ENCODE data around the gene TNPO1. TPM values are rescaled to one million over a fixed set of nuclear protein-coding genes. Genes with fewer than 3 reads are reported as not detected.

Gene TNPO1
- total RNA-seq: 172 and 176 TPM in 2 replicates
- long read RNA-seq, full-length matches to known transcripts: 418 of 649 reads
- long read RNA-seq, partial matches to known transcripts: 73 of 649 reads
- long read RNA-seq, other reads (novel, unspliced or antisense): 158 of 649 reads

- Mint-ChIP-seq H3K36me3 (ENCODE audit: low read depth) (peaks cover 3% of the 10 kb centered on the region), H3K4me3 (peak within 1 kb of the TSS; percentile 98), H3K4me1 (peaks cover 29% of the 10 kb centered on the region), H3K27me3 (ENCODE audit: low read depth) (no peaks in the 10 kb centered on the region), H3K9me3 (no peaks in the 10 kb centered on the region), H3K27ac (ENCODE audit: unreplicated experiment) (peak within 1 kb of the TSS; percentile 100)
- TF ChIP-seq CTCF (conservative IDR thresholded peaks at IDR 0.05): no peak
- peak; percentile 86 for DNase-seq (ENCODE audit: low read depth, low spot score)
Observed at GRCh38 chr5:72816284-72817075, at the start of gene TNPO1. Gene TNPO1, plus strand, starts transcription at chr5:72816661. Its CDS starts 77 bp downstream, at chr5:72816738.

GRCh38 chr5:72767289-72768010 is 49.0 kb upstream of the TNPO1 start:
- Mint-ChIP-seq H3K27ac (ENCODE audit: unreplicated experiment) (no peak overlapping the region), H3K4me1 (no peaks in the 10 kb centered on the region), H3K9me3 (peaks cover 2% of the 10 kb centered on the region), H3K36me3 (ENCODE audit: low read depth) (no peaks in the 10 kb centered on the region), H3K27me3 (ENCODE audit: low read depth) (no peaks in the 10 kb centered on the region), H3K4me3 (no peak overlapping the region)
- TF ChIP-seq CTCF (conservative IDR thresholded peaks at IDR 0.05): no peak
- no peak for DNase-seq (ENCODE audit: low read depth, low spot score)

- no peak overlapping the region for H3K27ac Mint-ChIP-seq (ENCODE audit: unreplicated experiment)
- no peaks in the 10 kb centered on the region for H3K27me3 Mint-ChIP-seq (ENCODE audit: low read depth)
- H3K4me3 Mint-ChIP-seq: no peak overlapping the region
- no peaks in the 10 kb centered on the region for H3K4me1 Mint-ChIP-seq
- no peaks in the 10 kb centered on the region for H3K9me3 Mint-ChIP-seq
- TF ChIP-seq CTCF (conservative IDR thresholded peaks at IDR 0.05): no peak
- DNase-seq (ENCODE audit: low read depth, low spot score): no peak
- no peaks in the 10 kb centered on the region for H3K36me3 Mint-ChIP-seq (ENCODE audit: low read depth)
Observed at GRCh38 chr5:72770266-72770665, 46.2 kb upstream of the TNPO1 start.

GRCh38 chr5:72776684-72777083 is 39.8 kb upstream of the TNPO1 start:
- peak overlapping the region; percentile 52 for H3K27ac Mint-ChIP-seq (ENCODE audit: unreplicated experiment)
- H3K4me3 Mint-ChIP-seq: no peak overlapping the region
- H3K36me3 Mint-ChIP-seq (ENCODE audit: low read depth): peaks cover 13% of the 10 kb centered on the region
- H3K4me1 Mint-ChIP-seq: no peaks in the 10 kb centered on the region
- TF ChIP-seq CTCF (conservative IDR thresholded peaks at IDR 0.05): no peak
- DNase-seq (ENCODE audit: low read depth, low spot score): no peak
- no peaks in the 10 kb centered on the region for H3K27me3 Mint-ChIP-seq (ENCODE audit: low read depth)
- peaks cover 18% of the 10 kb centered on the region for H3K9me3 Mint-ChIP-seq

GRCh38 chr5:72779520-72779919 is 36.9 kb upstream of the TNPO1 start:
- no peak for TF ChIP-seq CTCF (conservative IDR thresholded peaks at IDR 0.05)
- Mint-ChIP-seq H3K27me3 (ENCODE audit: low read depth) (no peaks in the 10 kb centered on the region), H3K27ac (ENCODE audit: unreplicated experiment) (no peak overlapping the region), H3K9me3 (peaks cover 18% of the 10 kb centered on the region), H3K36me3 (ENCODE audit: low read depth) (peaks cover 13% of the 10 kb centered on the region), H3K4me3 (no peak overlapping the region), H3K4me1 (no peaks in the 10 kb centered on the region)
- DNase-seq (ENCODE audit: low read depth, low spot score): no peak

Data from neural crest cell (in vitro differentiated cells).